ENCODE data around the gene HMGB4. TPM values are rescaled to one million over a fixed set of nuclear protein-coding genes. Genes with fewer than 3 reads are reported as not detected.

Gene HMGB4
- total RNA-seq, 2 donors from 2014 or later: not detected

DNA sequence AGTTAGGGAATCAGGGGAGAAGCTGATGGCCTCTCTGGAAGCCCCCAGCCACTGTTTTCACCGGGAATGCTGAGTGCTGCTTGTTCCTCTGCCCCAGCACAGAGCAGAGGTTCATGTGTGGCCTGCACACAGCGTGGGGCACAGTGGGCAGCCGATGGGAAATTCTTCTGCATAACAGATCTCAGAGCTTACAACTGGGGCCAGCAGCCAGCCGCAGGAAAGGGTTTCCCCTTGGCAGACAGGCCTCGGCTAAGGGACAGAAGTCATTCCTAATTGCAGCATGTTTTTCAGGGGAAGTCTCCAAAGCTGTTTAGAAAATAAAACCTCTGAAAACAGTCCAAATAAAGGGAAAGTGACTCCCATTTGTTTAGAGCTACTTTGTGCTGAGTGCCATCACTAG, 22.6 kb downstream of the HMGB4 start:
- no peaks in the 10 kb centered on the region for H3K4me1 Mint-ChIP-seq
- peaks cover 30% of the 10 kb centered on the region for H3K27me3 Mint-ChIP-seq
- no peaks in the 10 kb centered on the region for H3K36me3 Mint-ChIP-seq (ENCODE audit: low read depth)
- no peak overlapping the region for H3K4me3 Mint-ChIP-seq
- H3K9me3 ChIP-seq (ENCODE audit: control insufficient read depth, low read length, poor library complexity, severe bottlenecking): no peaks in the 10 kb centered on the region
- DNase-seq (no peak), ATAC-seq (no peak)
- H3K27ac Mint-ChIP-seq: no peak overlapping the region

DNA sequence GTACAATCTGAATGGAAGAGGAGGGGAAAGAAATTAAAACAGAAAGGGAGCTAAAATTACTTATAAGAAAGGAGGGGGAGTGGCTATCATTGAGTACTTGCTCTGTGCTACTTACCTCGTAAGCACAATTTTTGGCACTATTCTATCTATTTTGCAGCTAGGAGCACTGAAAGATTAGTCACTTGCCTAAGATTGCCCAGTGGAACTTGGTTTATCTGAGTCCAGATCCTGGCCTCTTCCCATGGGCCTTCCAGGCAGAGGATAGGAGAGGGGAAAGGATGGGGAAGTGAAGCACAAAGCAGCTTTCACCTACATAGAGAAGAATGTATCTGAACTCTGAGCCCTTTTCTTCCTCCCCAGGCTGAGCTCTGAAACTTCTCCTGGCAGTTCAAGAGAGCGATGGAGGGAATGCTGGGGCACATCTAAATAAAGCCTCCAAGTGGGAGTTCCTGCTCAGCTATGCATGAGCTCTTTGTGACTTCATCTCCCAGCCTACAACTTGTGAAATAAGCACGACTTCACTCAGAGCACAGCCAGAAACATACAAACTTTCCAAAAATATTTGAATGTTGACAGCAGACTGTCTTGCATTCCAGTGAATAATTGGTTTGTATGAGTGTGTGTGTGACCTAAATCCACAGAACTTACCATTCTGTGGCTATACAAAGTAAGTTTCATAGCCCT, 29.4 kb downstream of the HMGB4 start:
- Mint-ChIP-seq H3K27ac (no peak overlapping the region), H3K4me1 (no peaks in the 10 kb centered on the region), H3K36me3 (ENCODE audit: low read depth) (no peaks in the 10 kb centered on the region), H3K27me3 (peaks cover 12% of the 10 kb centered on the region), H3K4me3 (no peak overlapping the region)
- no peaks in the 10 kb centered on the region for H3K9me3 ChIP-seq (ENCODE audit: control insufficient read depth, low read length, poor library complexity, severe bottlenecking)
- ATAC-seq (no peak), DNase-seq (no peak)

DNA sequence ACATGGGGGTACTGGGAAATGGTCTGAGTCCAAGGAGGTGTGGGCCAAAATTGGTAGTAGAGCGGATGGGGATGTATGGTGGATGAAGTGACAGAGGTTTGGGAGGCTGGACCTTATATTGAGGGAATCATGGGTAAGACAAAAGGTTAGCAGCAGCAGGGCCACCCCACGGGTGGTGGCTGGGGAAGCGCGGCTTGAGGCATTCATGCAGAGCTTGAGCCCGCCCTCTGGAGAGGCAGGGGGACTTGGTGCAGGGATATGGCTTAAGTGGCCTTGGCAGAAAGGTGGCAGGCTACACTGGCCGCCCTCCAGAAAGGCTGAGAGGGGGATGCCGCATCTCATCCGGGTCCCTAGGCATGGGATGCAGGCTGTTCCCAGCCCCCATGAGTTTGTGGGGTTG, 31.5 kb downstream of the HMGB4 start:
- Mint-ChIP-seq H3K27me3 (peaks cover 17% of the 10 kb centered on the region), H3K4me3 (no peak overlapping the region), H3K4me1 (no peaks in the 10 kb centered on the region), H3K27ac (no peak overlapping the region), H3K36me3 (ENCODE audit: low read depth) (no peaks in the 10 kb centered on the region)
- ATAC-seq (no peak), DNase-seq (no peak)
- H3K9me3 ChIP-seq (ENCODE audit: control insufficient read depth, low read length, poor library complexity, severe bottlenecking): no peaks in the 10 kb centered on the region

DNA sequence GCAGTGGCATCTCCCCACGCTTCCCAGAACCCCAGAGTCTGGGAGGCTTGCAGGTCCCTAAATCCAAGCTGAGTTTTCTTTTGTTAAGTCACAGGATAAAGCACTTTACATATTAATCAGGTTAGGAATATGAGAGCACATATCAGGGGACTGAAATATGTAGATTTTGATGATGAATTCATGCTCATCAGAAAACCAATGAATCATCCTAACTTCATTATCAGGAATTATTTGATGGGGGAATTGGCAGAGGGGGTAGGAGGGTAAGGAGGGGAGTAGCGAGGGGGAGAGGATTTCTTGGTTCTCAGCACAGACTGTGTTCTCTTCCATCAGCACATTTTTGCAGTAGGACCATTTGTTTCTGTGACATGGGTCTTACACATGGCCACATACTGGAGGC, 32.1 kb downstream of the HMGB4 start:
- H3K4me3 Mint-ChIP-seq: no peak overlapping the region
- H3K9me3 ChIP-seq (ENCODE audit: control insufficient read depth, low read length, poor library complexity, severe bottlenecking): no peaks in the 10 kb centered on the region
- no peak overlapping the region for H3K27ac Mint-ChIP-seq
- peaks cover 17% of the 10 kb centered on the region for H3K27me3 Mint-ChIP-seq
- H3K4me1 Mint-ChIP-seq: no peaks in the 10 kb centered on the region
- ATAC-seq: no peak
- no peaks in the 10 kb centered on the region for H3K36me3 Mint-ChIP-seq (ENCODE audit: low read depth)
- DNase-seq: no peak

DNA sequence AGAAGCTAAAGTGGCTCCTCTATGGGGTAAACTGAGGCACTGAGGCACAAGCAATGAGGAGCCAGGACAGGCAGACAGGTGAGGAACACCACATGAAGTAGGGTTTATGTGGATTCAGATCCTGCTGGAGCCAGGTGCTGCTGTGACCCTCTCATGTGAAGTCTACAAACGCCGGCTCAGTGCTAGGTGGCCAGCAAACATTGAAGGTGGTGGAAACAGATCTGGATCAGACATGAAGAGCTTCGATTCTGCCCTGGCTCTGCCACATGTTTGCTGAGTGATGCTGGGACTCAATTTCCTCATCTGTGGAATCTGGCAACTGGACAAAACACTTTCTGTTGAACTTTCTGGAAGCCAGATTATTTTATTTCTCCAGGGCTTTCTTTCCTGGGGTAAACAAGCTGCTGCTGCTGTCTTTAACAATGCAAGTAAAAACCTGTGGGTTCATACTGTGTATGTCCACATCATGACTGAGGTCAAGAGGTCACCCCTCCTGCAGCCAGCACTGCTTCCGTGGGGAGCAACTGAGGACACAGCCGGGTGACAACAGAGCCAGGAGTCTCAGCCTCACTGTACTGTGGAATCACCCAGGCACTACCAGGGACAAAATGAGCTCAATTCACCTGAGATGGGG, 33.3 kb downstream of the HMGB4 start:
- Mint-ChIP-seq H3K27me3 (peaks cover 18% of the 10 kb centered on the region), H3K4me3 (no peak overlapping the region), H3K4me1 (no peaks in the 10 kb centered on the region), H3K36me3 (ENCODE audit: low read depth) (no peaks in the 10 kb centered on the region), H3K27ac (no peak overlapping the region)
- ATAC-seq (no peak), DNase-seq (no peak)
- no peaks in the 10 kb centered on the region for H3K9me3 ChIP-seq (ENCODE audit: control insufficient read depth, low read length, poor library complexity, severe bottlenecking)

DNA sequence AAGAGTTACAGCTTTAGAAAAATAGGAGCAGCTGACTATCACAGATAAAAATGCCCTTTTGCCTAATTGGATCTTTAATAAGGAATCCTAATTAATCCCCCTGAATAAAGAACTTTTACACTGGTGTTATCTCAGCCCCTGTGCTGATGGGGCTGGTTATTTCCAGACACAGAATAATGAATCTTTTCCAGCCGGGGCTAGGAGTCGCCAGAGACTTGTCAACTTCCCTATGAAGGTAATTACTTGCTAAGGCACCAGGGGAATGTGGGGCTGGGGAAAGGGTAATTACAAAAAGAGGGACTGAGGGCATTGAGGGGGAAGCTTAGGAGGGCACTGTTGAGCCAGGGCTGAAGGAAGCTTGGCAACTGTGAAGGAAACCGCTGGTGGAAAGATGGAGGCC, 34.5 kb downstream of the HMGB4 start:
- Mint-ChIP-seq H3K27me3 (peaks cover 24% of the 10 kb centered on the region), H3K36me3 (ENCODE audit: low read depth) (no peaks in the 10 kb centered on the region), H3K27ac (no peak overlapping the region), H3K4me1 (no peaks in the 10 kb centered on the region), H3K4me3 (no peak overlapping the region)
- DNase-seq: no peak
- ATAC-seq: no peak
- H3K9me3 ChIP-seq (ENCODE audit: control insufficient read depth, low read length, poor library complexity, severe bottlenecking): no peaks in the 10 kb centered on the region

DNA sequence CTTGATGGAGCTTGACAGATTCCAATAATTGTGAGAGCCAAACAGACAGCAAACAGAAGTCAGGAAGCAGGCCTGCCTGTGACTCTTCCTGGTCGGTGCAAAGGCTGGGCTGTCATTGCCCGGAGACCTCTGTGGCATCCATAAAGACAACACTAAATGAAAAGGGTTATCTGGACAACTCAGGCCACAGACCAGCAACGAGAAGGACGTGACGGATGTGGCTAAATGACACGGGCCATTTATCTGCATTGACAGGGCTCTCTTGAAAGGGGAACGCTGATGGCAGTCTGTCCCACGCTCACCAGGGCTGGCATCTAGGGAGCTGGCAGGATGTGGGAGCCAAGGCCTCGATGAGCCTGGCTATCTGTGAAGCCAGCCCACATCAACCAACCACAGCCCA, 35.0 kb downstream of the HMGB4 start:
- ATAC-seq: no peak
- Mint-ChIP-seq H3K27ac (no peak overlapping the region), H3K36me3 (ENCODE audit: low read depth) (no peaks in the 10 kb centered on the region), H3K4me3 (no peak overlapping the region), H3K4me1 (no peaks in the 10 kb centered on the region), H3K27me3 (peaks cover 29% of the 10 kb centered on the region)
- DNase-seq: no peak
- H3K9me3 ChIP-seq (ENCODE audit: control insufficient read depth, low read length, poor library complexity, severe bottlenecking): no peaks in the 10 kb centered on the region

DNA sequence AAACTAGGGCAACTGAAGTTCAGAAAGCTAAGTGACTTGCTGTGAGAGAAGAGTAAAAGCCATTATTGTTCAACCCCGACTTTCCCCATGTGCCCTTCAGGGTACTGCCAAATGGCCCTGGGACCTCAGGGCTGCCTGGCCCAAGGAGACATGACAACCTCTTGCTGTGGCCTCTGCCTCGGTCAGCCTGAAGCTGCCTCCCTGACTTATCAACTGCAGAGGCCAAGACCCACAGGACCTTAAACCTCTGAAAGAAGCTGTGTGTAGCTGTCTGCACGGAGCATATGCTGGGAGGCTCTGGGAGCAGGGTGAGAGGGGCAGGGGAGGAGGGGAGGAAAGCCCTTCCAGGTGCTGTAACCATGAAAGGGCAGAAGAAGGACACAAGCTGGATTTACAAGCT, 35.9 kb downstream of the HMGB4 start:
- ATAC-seq: no peak
- Mint-ChIP-seq H3K36me3 (ENCODE audit: low read depth) (no peaks in the 10 kb centered on the region), H3K4me1 (no peaks in the 10 kb centered on the region), H3K27me3 (peaks cover 25% of the 10 kb centered on the region), H3K27ac (no peak overlapping the region), H3K4me3 (no peak overlapping the region)
- H3K9me3 ChIP-seq (ENCODE audit: control insufficient read depth, low read length, poor library complexity, severe bottlenecking): no peaks in the 10 kb centered on the region
- DNase-seq: no peak

DNA sequence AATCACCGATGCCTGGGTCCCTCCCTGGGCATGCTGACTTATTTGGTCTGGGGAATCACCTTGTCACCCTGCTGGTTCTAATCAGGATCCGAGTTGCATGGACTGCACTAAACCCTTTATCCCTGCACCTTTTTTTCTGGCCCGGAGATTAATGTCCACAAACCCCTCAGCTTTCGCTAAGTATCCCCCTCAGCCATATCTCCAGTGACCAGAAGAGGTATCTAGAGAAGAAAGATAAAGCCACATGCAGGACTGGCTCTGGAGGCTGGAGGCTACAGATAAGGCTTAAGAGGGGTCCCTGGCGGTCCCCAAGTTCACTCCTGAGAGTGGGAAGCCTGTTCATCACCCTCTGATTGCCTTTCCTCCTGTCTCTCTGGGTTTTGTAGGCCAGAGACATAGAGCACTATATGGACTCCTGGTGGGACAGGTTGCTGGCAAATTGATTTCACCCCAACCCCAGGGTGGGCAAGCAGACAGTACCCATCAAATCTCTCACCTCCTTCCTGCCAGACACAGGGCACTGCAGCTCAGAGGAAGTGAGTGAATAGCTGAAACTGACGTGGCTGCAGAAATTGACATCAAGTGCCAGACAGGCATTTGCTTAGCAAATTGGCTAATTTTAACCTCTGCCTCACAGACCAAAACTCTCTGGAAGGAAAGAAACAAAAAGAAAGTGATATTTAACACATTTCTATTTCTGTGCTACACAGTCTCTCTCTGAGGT, 38.8 kb downstream of the HMGB4 start:
- DNase-seq: no peak
- H3K4me1 Mint-ChIP-seq: no peaks in the 10 kb centered on the region
- H3K27ac Mint-ChIP-seq: no peak overlapping the region
- H3K4me3 Mint-ChIP-seq: no peak overlapping the region
- H3K9me3 ChIP-seq (ENCODE audit: control insufficient read depth, low read length, poor library complexity, severe bottlenecking): no peaks in the 10 kb centered on the region
- no peaks in the 10 kb centered on the region for H3K36me3 Mint-ChIP-seq (ENCODE audit: low read depth)
- peaks cover 19% of the 10 kb centered on the region for H3K27me3 Mint-ChIP-seq
- ATAC-seq: no peak

DNA sequence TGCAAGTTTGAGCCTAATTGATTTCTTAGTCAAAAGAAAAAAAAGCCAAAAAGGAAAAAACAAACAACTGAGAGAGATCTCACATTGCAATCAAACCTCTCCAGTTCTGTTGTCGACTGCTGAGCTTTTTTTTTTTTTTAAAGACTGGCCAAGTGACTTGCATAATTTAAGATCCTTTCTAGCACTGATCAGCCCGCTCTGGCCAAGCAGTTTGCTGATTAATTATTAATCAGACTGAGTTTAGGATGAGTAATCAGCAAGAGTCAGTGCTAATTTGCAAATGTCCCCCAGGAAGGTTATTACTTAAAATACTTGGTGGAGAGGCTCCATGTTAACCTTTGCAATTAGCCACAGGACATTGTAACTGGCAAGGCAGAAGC, 39.3 kb downstream of the HMGB4 start:
- Mint-ChIP-seq H3K4me1 (no peaks in the 10 kb centered on the region), H3K36me3 (ENCODE audit: low read depth) (no peaks in the 10 kb centered on the region), H3K27me3 (peaks cover 19% of the 10 kb centered on the region), H3K4me3 (no peak overlapping the region), H3K27ac (no peak overlapping the region)
- ATAC-seq (no peak), DNase-seq (no peak)
- H3K9me3 ChIP-seq (ENCODE audit: control insufficient read depth, low read length, poor library complexity, severe bottlenecking): no peaks in the 10 kb centered on the region

DNA sequence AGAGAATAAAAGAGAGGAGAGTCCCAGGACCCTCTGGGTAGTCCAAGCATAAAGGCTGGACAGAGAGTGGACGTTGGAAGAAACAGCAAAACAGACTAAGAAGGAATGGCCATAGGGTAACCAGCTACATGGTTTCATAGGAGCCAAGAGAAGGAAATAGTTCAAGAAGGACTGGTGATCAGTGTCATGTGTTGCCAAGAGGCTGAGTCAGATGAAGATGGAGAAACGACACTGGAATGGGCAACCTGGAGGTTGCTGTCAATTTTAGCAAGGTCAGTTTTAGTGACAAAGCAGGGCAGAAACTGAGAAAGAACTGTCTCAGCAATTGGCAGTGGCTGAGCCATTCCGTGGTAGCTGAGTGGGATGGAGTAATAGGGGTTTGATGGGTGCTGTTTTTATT, 41.4 kb downstream of the HMGB4 start:
- ATAC-seq (no peak), DNase-seq (no peak)
- no peak overlapping the region for H3K4me3 Mint-ChIP-seq
- no peak overlapping the region for H3K27ac Mint-ChIP-seq
- no peaks in the 10 kb centered on the region for H3K4me1 Mint-ChIP-seq
- H3K9me3 ChIP-seq (ENCODE audit: control insufficient read depth, low read length, poor library complexity, severe bottlenecking): no peaks in the 10 kb centered on the region
- peaks cover 15% of the 10 kb centered on the region for H3K27me3 Mint-ChIP-seq
- H3K36me3 Mint-ChIP-seq (ENCODE audit: low read depth): no peaks in the 10 kb centered on the region

DNA sequence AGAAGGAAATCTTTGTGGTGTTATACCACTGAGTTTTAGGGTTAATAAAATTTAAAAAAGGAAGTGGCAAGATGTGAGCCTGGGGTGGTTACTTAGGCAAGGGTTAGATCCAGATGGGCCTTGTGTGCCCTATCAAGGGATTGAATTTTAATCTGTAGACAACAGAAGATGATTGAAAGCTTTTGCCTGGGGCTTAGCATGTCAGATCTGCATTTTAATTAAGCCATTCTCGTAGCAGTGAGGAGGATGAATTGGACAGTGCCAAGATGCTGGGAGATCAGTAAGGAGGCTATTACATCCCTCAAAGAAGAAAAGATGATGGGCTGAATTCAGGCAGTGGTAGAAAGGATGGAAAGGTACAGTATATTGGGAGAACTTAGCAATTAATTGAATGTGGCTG, 42.3 kb downstream of the HMGB4 start:
- H3K9me3 ChIP-seq (ENCODE audit: control insufficient read depth, low read length, poor library complexity, severe bottlenecking): no peaks in the 10 kb centered on the region
- Mint-ChIP-seq H3K36me3 (ENCODE audit: low read depth) (no peaks in the 10 kb centered on the region), H3K27ac (no peak overlapping the region), H3K27me3 (peaks cover 18% of the 10 kb centered on the region), H3K4me1 (no peaks in the 10 kb centered on the region), H3K4me3 (no peak overlapping the region)
- DNase-seq (no peak), ATAC-seq (no peak)

DNA sequence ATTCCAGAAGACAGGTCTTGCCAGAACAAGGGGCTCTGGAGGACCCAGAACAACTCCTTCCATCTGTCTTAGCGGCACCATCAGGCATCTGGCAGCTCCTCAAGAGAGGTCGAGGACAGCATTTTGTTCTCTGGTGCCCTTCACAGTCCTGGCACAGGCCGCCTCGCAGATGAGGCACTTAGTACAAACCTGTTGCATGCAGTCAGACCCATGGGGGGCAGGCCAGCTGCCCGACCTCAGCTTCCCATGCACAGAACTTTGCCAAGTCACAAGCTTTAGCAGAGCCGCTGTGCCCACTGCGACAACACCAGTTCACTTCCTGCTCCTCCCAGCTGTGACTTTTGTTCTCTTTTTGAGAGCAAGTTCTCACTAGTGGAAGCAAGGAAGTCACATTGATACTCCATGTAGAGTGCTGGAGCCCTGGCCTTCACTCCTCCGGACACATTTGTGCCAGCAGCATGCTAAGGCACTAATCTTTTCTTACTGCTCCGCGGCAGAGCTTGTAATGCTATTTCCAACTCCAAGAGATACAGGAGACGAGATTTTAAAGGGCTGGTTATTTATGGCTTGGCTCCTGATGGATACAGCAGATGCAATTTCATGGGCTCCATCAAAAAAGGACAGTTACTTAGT, 44.6 kb downstream of the HMGB4 start:
- Mint-ChIP-seq H3K4me1 (no peaks in the 10 kb centered on the region), H3K27ac (no peak overlapping the region), H3K4me3 (no peak overlapping the region), H3K27me3 (peaks cover 26% of the 10 kb centered on the region), H3K36me3 (ENCODE audit: low read depth) (no peaks in the 10 kb centered on the region)
- no peaks in the 10 kb centered on the region for H3K9me3 ChIP-seq (ENCODE audit: control insufficient read depth, low read length, poor library complexity, severe bottlenecking)
- DNase-seq (no peak), ATAC-seq (no peak)

Measured in T-helper 17 cell (primary cell).